LNCAP (cell line): ENCODE data around the gene CYP2W1.

Source experiments
- CTCF ChIP-seq: fragments of 450-650 bp; IDR thresholded peaks from 2 replicates; pipeline ENCODE4 v1.5.1; 2017; ENCODE audit warnings: mild to moderate bottlenecking

CYP2W1 gene

DNA sequence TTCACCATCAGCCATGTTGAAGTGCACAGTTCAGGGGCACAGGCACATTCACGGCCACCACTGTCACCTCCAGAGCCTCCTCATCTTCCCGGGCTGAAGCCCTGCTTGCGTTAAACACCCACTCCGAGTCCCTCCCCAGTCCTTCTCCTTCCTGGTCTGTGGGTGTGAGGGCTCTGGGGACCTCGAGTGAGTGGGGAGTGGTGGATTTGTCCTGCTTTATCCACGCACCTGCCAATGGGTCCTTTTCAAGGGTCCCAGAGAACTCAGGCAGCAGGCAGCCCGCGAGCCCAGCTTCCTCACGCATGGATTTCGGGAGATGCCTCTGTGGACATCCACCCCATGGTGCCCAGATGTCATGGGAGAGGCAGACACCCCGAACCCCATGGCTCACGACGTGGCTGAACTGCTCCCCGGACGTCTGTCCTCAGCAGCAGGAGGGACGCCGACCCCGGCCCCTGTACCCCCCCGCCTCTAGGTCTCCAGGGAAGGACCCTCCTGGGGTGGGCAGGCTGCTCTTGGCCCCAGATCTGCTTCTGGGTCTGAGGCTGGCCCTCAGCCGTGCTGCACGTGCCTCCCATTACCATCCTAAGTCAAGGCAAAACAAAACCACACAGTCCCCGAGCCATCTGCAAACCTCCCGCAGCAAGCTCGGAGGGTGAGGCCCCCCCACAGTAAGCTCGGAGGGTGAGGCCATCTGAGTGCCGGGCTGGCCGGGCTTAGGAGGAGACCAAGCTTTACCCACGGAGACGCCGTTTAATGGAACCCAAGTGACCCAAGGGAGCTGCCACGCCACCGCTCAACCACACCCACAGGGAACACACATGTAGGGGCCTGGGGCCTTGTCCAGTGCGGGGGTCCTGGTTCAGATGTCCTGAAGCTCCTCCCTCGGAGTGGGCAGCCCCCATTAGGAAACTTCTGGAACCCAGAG lies 9.0 kb downstream of the CYP2W1 start:
- TF ChIP-seq CTCF = no peak

- TF ChIP-seq CTCF = peak; percentile 100
Measured at GRCh38 chr7:992709-993607, 10.0 kb downstream of the CYP2W1 start.

GRCh38 chr7:994592-995308 lies 11.8 kb downstream of the CYP2W1 start:
- no peak for TF ChIP-seq CTCF

DNA sequence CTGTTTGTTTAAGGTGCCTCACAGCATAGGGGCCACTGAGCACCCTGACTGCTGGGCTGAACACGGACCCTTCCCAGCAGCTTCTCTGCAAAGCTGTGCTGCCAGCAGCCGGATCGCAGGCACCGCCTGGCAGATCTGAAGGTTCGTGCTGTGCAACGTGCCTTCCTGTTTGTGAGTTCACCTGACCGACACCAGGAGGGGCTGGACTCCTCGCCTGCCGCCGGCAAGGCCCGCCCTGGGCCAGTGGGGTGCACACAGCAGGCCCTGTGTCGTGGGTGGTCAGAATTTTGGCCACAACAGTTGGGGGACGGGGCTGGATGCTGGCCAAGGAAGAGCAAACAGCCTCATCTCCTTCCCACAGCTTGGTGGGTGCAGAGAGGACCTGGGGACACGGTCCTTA lies 12.6 kb downstream of the CYP2W1 start:
- TF ChIP-seq CTCF = no peak

DNA sequence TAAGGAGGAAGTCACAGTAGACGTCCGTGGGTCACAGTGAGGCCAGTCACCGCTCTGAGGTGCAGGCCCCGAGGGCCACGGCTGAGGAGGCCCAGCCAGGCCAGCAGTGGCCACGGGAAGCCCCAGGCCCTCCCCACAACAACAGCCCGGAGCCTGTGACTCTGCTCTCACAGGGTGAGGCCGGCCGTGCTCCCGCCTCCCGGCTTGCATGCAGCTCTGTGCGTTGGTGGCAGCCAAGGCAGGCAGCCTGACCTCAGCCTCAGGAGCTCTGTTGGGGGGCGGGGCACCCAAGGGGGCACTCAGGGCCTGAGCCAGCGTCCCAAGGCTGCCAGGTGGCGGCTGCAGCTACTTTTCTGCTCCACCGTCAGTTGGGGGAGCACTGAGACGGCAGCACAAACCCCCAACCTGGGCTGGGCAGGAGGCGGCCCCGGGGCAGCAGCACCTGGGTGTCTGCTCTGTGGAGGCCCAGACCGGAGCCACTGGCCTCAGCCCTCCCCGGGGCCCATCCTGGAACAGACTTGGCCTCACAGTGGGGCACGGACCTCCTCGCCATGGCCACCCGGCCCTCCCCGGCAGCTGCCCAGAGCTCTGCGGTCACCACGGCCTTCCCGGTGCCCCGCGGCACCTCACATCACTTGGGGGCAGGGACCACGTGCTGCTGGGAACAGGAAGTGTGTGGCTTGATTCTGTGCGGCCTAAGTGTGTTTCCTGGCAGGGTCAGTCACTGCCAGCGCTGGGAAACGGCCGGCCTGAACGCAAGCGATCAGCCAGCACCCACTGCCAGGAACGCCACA lies 13.3 kb downstream of the CYP2W1 start:
- TF ChIP-seq CTCF = no peak

DNA sequence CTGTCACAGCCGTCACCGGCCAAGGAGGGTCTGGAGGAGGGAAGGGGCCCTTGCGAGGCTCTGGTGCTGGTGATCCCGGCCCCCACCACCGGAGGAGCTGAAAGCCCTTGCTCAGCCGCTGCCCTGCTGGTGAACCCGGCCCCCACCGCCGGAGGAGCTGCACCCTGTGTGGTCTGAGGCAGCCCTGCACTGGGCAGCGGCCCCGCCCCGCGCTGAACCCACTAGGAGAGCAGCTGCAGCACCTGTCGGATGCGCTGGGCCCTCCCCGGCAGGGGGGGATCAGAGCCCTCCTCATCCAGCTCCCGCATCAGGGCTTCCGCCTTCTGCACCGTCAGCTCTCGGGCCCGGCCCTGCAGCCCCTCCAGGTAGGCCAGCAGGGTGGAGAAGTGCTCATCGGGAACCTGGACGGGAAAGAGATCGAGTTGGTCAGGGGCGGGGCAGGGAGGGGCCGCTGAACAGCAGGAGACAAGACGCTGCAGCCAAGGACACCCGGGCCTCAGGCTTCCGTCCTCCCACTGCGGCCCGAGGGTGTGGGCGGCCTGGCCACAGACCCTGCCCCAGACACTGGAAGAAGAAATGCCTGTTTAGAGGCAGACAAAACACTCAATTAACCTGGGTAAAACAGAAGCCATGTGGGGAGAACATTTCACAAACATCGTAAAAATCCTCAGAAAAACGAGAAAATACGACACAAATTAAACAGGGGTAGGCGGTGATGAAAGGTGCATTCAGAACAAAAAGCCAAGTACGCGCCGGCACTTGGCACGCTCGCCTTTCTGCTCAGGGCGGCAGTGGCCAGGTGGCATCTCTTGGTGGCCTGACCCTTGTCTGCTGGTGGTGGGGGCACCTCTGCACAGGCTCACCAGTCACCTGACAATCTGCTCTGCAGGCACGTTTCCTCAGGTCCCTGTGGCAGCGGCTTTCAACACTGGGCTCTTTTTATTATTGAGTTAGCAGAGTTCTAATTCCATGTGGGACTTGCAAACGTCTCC lies 14.7 kb downstream of the CYP2W1 start:
- TF ChIP-seq CTCF = no peak
